NCI-H526 (cell line): ENCODE results near the gene DLG2.
A peak's percentile ranks its signal among the peaks of the same experiment; 100 is the strongest.

Experiments
- DNase-seq, 2 experiments: peaks; one replicate each; lab custom pipeline; 2025; lab: John Stamatoyannopoulos, UW

DLG2 gene

GRCh38 chr11:84563356-84563755 is 1063.8 kb downstream of the DLG2 start:
- no peak for DNase-seq

DNA sequence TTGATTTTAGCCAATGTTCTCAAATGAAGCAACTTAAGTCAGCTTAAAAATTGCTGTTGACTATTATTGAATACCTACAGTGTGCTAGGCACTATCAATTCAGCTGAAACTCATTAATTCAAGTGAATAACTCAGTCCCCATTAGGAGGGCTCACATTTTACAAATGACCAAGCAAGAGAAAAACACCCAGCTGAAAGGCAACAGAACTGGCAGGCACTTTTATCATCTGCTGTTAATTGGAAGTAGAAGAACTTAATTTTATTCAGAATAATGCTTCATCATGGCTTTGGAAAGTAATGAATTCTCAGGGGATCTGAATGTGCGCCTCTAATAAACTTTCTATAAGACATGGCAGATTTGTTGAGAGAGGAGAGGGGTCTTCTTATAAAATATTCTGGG is 1066.9 kb downstream of the DLG2 start:
- DNase-seq, result no peak

DNA sequence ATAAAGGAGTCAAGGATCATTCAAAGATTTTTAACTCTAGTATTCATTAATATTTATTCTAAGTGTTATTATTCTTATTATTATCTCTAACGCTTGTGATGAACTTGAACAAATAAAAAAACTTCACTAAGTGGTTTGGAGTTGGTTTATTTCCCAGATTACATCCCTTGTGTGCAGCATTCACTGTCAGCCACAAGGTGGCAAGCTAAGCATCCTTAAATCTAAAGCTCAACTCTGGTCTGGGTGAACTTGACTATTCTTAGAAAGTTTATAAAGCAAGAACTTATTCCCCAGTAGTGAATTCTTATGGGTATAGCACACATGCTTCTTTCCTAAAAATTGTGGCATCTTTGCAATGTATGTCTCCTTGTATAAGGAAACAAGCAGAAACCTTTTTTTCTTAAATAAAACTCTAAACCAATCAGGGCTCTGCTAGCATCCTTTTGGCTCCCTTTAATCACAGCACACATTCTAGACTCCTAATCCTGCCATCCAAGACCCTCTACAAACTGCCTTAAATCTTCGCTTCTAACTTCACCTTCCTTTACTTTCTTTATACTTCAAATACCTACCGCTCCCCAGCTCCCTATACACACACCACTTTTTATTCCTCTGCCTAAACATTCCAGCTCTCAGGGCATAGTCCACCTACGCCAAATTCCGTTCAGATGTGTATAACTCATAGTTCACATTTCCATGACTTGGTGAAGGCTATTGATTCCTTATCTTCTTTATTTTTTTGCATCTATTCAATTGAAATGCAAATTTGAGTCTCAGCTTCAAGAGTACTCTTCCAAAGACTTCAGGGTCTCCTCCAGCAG is 1068.8 kb downstream of the DLG2 start:
- DNase-seq, result peak; percentile 50 to 73

DNA sequence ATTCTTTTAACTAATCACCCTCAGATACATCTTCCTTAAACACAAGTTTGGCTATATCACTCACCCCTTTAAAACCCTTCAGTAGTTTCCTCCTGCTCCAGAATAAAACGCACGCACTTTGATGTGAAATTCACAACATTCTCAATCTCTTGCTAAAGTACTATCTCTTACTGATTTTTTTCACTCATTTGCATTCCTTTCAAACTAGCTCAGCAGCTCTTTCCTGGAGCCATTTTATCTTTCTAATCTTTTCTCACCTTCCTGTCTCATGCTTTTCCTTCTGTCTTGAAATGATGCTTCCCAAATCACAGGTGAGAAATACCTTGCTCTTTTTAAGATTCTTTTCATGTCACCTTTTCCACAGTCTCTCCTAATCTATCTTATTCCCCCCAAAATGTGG is 1074.4 kb downstream of the DLG2 start:
- no peak for DNase-seq

GRCh38 chr11:84549217-84549616 is 1077.9 kb downstream of the DLG2 start:
- DNase-seq, result no peak

DNA sequence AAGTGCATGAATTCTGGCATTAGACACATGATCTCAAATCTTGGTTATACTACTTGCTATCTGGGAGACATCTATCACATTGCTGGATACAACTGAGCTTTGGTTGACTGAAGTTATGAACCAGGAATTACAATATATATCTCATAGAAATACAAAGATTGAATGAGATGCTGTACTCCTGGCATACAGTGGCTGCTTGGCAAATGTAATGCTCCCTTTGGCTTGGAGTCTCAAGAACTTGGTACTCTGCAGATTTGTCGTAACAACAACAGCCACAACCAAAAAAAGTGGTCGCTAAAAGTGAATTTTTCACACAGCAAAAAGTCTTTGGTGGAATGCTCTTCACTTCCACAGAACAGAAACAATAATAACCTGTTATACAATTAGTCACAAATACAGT is 1082.6 kb downstream of the DLG2 start:
- no peak for DNase-seq

- DNase-seq, result peak in 1 of 2 experiments; percentile 38
Measured at GRCh38 chr11:84543367-84544159, 1083.6 kb downstream of the DLG2 start.

GRCh38 chr11:84541731-84542340 is 1085.3 kb downstream of the DLG2 start:
- DNase-seq, result no peak

GRCh38 chr11:84536456-84536855 is 1090.7 kb downstream of the DLG2 start:
- no peak for DNase-seq

- DNase-seq, result no peak
Measured at GRCh38 chr11:84532364-84532763, 1094.8 kb downstream of the DLG2 start.

- DNase-seq, result peak in 1 of 2 experiments; percentile 6
Measured at GRCh38 chr11:84526250-84526649, 1100.9 kb downstream of the DLG2 start.

- DNase-seq, result peak; percentile 6 to 50
Measured at GRCh38 chr11:84524422-84525051, 1102.6 kb downstream of the DLG2 start.

DNA sequence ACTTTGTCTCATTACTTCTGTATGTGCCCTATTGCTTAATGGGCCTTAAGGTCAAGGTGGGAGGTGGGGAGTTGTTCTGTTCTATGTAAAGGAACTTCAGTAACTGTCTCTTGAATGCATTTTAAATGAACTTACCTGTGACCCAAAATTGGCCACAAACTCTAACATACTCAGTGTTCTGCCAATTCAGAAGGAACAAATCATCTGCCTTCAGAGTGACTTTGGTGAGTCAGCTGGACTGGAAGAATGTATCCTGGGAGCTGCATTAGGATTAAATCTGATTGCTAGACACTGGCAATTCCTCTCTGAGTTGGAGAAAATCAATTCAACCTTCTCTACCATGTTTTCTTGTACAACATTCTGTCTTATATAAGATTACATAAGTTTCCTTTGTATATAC is 1104.8 kb downstream of the DLG2 start:
- no peak for DNase-seq

GRCh38 chr11:84518631-84519183 is 1108.4 kb downstream of the DLG2 start:
- no peak for DNase-seq

DNA sequence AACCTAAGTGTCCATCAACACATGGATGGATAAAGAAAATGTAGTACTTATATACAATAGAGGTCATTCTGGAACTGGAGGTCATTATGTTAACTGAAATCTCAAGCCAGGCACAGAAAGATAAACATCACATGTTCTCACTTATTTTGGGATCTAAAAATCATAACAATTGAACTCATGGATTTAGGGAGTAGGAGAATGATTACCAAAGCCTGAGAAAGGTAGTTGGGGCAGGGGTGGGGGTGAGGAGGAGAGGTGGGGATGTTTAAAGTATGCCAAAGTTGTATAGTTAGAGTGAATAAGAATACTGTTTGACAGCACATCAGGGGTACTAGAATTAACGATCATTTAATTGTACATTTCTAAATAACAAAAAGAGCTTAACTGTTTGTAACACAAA is 1112.7 kb downstream of the DLG2 start:
- no peak for DNase-seq

DNA sequence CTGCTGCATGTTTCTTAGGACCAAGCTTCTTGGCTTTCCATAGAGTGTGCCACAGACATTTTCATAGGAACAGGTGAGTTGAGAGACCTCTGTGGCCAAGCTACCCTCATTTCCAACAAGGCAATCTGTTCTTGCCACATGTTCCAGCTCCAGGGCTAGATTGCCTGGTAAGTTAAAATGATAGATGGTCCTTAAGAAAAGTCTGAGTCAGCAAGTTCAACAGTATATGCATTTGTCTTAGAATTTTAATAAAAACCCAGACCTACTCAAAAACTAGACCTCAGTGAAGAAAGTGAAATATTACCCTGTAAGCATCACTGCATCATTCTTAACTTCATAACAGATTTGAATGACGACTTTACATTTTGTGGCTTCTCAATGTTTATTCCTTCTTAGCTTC is 1123.6 kb downstream of the DLG2 start:
- no peak for DNase-seq

DNA sequence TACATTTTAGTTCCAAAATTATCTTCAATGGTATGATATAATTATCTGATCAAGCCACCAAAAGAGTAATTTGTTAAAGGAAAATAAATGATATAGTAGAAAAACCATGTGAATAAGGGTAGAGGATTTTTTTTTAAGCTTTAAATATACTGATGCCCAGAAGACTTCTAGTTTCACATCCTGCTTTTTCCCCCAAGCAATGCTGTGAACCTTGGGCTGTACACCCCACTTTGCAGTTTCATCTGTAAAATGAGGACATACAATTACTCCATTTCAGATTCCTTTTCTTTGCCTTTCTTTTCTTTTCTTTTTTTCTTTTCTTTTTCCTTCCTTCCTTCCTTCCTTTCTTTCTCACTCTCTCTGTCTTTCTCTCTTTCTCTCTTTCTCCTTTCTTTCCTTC is 1125.4 kb downstream of the DLG2 start:
- no peak for DNase-seq

DNA sequence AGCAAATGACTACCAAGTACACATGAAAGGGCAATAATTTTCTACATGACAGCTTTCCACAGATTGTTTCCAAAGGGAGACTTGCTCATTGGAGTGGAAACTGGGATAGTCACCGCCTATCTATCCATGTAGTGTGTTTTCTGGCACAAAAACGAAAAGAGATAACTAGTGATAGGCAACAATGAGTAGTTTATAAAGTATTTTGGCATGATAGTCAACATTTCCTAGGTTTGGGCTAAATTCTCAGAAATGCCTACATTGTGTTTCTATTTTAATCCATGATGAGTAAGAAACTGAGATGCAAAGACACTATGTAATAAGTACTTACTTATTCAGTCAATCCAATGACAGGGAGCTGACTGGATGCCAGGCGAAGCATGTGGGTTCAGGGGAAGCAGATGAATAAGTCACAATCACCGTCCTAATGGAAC is 1129.1 kb downstream of the DLG2 start:
- no peak for DNase-seq

- no peak for DNase-seq
Measured at GRCh38 chr11:84497181-84497580, 1130.0 kb downstream of the DLG2 start.

DNA sequence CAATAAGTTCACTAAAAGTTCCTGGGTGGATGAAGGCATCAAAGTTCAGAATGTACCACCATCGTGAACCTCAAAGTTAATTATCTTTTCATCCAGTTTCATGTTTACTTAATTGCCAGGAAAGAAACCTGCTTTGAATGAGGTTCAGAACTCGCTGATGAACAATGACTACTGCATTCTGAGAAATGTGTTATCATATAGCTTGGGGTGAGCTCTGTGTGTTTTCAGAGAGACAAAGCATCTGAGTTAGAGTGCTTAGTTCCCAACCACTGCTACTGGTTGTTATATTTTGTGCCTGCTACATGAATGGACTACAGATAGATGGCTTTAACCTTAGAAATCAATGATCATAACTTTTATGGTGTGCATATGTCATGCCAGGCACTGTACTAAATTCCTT is 1131.0 kb downstream of the DLG2 start:
- no peak for DNase-seq

- no peak for DNase-seq
Measured at GRCh38 chr11:84480131-84480530, 1147.0 kb downstream of the DLG2 start.

DNA sequence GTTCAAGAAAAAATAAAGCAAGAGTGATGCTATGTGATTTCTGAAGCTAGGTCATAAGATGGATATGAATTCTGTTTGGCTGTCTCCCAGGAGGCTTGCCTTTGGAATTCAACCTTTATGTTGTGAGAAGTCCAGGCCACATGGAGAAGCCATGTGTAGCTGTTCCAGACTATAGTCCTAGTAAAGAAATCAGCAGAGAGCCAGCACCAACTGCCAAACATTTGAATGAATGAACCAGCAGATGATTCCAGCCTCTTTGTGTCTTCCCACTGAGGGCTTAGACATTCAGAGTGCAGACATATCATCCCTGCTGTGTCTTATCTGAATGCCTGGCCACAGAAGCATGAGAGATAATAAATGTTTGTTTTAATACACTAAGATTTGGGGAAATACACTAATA is 1150.6 kb downstream of the DLG2 start:
- DNase-seq, result no peak
